DMS153 treated with DMSO at 0.1 percent for 48 hours (cell line): Measurements from ENCODE around the gene USF2.

ENCODE experiments used
- DNase-seq: peaks from one replicate; lab custom pipeline; 2025; ENCODE audit not compliant: unreplicated experiment; lab: John Stamatoyannopoulos, UW

USF2 gene

GRCh38 chr19:35240327-35240726 lies 28.4 kb upstream of the USF2 start:
- DNase-seq: no peak

DNA sequence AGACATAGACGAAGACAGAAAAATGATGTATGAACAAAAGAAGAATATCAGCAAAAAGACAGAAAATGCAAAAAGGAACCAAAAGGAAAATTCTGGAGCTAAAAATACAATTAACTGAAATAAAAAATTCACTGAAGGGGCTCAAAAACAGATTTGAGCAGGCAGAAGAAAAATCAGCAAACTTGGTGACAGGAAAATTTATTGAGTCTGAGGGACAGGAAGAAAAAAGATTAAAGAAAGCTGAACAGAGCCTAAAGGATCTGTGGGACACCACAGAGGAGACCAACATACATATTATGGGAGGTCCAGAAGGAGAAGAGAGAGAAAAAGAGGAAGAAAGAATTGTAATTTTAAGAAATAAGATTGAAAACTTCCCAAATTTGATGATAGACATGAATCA lies 27.3 kb upstream of the USF2 start:
- DNase-seq: no peak

DNA sequence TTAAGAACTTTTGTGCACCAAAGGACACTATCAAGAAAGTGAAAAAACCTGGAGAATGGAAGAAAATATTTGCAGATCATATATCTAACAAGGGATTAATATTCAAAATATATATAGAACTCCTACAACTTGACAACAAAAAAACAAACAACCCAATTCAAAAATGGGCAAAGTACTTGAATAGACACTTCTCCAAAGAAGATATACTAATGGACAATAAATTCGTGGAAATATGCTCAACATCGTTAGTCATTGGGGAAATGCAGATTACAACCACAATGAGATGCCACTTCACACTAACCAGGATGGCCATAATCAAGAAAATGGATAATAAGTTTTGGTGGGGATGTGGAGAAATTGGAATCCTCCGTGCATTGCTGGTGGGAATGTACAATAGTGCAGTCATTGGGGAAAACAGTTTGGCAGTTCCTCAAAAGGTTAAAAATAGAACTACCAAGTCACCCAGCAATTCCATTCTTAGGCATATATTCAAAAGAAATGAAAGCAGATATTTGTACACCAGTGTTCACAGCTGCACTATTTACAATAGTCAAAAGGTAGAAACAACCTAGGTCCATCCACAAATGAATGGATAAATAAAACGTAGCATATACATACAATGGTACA lies 22.2 kb upstream of the USF2 start:
- no peak for DNase-seq

GRCh38 chr19:35247526-35248309 lies 21.0 kb upstream of the USF2 start:
- DNase-seq: peak; percentile 83

DNA sequence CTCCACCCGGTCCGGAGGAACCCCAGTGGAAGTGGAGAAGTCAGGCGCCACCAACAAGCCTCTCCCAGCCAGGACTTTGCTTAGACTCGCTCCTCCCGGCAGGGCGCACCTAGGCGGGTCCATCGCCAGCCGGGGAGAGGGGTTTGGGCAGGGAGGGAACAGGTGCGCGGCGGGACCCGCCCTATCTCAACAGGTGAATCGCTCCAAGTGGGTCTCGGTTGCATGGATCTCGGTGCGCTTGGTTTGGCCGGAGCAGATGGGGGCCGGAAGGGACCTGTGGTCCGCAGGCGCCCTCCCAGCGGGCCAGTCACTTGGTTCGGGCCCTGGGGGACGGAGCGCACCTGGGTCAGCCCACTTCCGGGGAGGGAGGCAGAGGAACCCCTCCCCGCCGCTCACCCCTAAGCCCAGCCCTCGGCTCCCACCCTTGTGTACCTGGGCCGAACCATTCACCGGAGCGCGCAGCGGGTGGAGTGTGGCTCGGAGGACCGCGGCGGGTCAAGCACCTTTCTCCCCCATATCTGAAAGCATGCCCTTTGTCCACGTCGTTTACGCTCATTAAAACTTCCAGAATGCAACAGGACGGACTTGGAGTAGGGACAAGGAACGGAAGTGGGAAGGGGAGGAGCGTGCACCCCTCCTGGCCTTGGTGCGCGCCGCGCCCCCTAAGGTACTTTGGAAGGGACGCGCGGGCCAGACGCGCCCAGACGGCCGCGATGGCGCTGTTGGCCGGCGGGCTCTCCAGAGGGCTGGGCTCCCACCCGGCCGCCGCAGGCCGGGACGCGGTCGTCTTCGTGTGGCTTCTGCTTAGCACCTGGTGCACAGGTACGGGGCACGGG lies 20.2 kb upstream of the USF2 start, which contains the start of gene LSR:
Gene LSR (plus strand): TSS at position 693 of the 836 bp plus-strand sequence. CDS start 21 bp downstream, at position 714.
- DNase-seq: peak; percentile 87

DNA sequence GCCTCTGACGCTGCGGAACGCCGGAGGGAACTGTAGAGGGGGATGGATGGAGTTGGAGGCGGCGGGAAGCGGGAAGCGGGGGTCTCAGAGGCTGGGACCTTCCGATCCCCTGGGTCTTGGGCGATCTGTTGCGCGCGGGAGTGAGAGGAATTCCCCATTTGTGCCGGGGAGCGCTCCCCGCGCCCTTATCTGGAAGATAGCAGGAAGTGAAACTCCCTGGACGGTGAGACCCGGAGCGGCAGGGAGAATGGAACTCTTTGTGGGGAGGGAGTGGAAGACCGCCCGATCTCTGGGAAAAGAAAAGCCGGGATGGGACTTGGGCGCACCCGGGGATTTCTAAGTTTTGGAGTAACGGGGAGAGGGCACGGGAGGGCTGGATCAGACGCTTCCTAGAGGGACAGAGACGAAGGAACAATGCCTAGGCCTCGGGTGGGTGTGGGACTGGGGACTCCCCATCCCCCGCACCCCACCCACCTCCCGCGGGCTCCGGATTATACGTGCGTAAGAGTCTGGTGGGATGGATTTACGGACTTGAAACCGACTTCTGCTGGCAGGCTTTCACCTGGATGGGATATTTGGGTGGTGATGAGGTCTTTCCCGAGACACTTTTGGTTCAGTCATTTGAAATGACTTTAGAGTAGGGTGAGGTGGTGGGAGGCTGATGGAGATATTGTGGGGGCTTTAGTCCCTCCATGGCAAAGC lies 19.5 kb upstream of the USF2 start:
- no peak for DNase-seq

GRCh38 chr19:35249848-35250711 lies 18.7 kb upstream of the USF2 start:
- no peak for DNase-seq

GRCh38 chr19:35251456-35251855 lies 17.3 kb upstream of the USF2 start:
- no peak for DNase-seq

DNA sequence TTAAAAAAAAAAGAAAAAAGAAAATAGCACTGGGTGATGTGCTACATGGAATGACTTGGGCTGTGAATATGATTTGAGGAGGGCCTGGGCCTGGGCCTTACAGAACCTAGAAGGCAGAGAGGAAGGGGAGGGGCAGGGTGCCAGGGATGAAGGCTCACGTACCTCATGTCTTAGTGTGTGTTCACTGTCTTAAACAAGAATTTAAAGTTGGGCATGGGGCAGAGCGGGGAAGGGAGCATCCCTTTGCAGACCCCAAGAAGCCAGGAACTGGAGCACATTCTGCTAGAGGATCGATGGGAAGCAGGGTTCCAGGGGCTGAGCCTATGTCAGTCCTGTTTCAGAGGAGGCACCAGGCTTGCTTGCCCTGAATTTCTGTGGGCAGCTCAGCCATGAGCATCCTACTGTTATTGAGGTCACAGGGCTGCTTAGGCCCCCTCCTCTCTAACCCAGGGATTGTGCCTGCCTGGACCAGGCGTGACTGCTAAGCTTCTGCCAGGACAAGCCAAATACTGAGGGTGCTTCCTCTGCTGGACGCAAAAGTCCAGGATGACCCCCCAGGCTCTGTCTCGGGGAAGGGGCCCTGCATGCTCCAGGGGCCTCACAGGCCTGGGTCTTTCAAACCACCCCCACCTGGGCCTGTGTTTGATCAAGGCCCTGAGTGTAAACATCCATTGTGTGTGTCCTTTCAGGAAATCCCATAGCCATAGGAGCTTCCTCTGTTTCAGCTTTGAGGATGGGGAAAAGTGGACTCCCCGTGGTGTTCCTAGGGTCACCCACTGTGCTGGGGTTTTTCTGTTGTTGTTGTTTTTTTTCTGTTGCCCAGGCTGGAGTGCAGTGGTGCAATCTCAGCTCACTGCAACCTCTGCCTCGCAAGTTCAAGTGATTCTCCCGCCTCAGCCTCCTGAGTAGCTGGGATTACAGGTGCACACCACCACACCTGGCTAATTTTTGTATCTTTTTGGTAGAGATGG lies 15.2 kb upstream of the USF2 start:
- DNase-seq: no peak

- no peak for DNase-seq
Observed at GRCh38 chr19:35254341-35255297, 14.1 kb upstream of the USF2 start.

DNA sequence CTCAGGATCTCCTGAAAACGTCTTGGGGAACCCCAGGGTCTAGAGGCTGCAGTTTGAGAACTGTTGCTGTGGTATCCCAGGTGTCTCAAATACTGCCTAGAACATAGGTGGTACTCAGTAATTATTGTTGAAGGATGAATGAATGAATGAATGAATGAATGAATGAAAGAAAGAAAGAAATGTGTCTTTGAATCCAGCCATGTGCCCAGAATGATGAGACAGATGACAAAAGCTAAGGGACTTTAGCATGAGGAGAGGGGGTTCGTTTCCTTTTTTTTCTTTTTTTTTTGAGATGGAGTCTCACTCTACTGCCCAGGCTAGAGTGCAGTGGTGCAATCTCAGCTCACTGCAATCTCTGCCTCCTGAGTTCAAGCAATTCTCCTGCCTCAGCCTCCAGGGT lies 12.2 kb upstream of the USF2 start:
- no peak for DNase-seq

GRCh38 chr19:35257113-35257461 lies 11.7 kb upstream of the USF2 start:
- no peak for DNase-seq

- DNase-seq: no peak
Observed at GRCh38 chr19:35260694-35261304, 8.0 kb upstream of the USF2 start.

DNA sequence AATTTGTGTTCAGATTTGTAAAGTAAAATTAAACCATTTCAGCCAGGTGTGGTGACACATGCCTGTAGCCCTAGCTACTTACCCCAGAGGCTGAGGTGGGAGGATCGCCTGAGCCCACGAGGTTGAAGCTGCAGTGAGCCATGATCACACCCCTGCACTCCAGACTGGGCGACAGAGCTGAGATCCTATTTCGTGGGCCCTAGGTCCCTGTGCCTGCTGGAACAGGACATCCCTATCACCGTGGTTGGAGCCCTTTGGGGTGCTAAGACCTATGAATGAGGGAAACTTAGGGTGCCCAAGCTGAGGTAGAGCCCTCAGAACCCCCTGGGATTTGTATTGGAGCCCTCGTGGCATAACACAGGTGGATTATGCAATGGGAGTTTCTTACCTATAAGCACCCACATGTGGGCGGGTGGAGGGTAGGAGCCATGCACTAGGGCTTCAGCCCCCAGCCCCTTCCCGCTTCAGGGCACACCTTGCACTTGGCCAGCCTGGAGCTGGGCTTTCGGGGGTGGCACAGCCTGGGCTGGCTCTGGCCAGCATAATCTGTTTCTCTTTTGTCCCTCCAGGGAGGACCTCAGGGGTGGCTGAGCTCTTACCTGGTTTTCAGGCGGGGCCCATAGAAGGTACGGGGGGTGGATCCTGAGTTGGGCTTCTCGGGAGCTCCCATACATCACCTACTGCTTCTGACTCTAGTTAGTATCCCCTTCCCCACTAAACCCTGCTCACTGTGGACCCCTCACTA lies 7.2 kb upstream of the USF2 start:
- no peak for DNase-seq

DNA sequence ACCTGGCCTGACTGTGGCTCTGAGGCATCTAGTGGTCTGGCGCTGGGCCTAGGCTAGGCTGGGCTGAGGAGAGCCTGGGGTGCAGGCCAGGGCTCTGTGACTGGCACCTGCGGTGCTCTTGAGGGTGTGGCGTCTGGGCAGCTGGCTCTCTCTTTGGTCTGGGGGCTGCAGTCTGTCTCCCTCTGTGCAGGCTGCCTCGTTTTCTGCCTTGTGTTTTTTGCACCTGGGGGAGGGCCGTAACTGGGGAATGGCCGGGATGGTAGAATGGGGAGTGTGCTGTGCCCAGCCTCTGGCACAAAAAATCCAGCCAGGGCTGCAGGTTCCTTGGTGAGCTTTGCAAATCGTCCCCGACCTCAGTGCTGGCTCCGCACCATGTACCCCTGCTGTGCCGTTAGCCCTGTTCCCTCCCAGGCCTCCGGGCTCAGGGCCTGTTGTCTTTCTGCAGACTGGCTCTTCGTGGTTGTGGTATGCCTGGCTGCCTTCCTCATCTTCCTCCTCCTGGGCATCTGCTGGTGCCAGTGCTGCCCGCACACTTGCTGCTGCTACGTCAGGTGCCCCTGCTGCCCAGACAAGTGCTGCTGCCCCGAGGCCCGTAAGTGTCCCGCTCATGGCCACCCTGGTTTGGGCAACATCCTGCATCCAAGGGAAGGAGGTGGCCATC lies 6.5 kb upstream of the USF2 start:
- DNase-seq: no peak
